GM12878 (cell line): ENCODE data around the gene KIAA0825.

Experiments used
- CTCF ChIP-seq, 3 experiments: IDR thresholded peaks in 2 of 3; conservative IDR thresholded peaks in 1 of 3; 2 replicates each; pipeline ENCODE4 v1.5.1; 2011; ENCODE audit warnings: low read depth in 3 of 3, low read length in 3 of 3, mild to moderate bottlenecking in 3 of 3, control low read depth in 2 of 3, moderate library complexity in 2 of 3, inconsistent platforms in 1 of 3, mixed read lengths in 1 of 3; ENCODE audit not compliant: control insufficient read depth in 2 of 3, insufficient read depth in 1 of 3; ENCODE audit errors: extremely low read depth in 1 of 3
- TF ChIP-seq, protein P1 (sequence below): IDR thresholded peaks from 2 replicates; pipeline ENCODE4 v1.6.1; 2011; ENCODE audit warnings: mild to moderate bottlenecking, low read depth, low read length, moderate library complexity; ENCODE audit not compliant: insufficient replicate concordance

DNA sequence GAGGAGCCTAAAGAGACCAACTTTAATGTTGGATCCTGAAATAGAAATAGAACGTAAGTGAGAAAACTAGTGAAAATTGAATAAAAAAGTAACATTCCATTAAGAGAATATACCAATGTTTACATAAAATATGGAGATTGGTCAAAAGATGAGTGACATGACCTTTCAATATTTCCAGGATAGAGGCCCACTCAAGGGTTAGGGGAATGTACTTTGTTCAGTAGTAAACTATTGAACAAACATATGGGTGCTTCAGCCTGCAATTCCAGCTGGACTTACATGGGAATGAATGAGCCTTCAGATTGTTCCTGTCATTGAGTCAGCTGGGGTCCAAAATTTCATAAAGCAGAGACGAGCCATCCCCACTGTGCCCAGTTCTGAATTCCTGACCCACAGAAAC is 505.3 kb downstream of the KIAA0825 start:
- TF ChIP-seq, protein P1, sequence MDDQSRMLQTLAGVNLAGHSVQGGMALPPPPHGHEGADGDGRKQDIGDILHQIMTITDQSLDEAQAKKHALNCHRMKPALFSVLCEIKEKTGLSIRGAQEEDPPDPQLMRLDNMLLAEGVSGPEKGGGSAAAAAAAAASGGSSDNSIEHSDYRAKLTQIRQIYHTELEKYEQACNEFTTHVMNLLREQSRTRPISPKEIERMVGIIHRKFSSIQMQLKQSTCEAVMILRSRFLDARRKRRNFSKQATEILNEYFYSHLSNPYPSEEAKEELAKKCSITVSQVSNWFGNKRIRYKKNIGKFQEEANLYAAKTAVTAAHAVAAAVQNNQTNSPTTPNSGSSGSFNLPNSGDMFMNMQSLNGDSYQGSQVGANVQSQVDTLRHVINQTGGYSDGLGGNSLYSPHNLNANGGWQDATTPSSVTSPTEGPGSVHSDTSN = no peak
- no peak for TF ChIP-seq CTCF (IDR thresholded peaks at IDR 0.05 in 2 of 3, conservative IDR thresholded peaks at IDR 0.05 in 1 of 3; ENCODE audit: control insufficient read depth in 2 of 3, extremely low read depth in 1 of 3, insufficient read depth in 1 of 3, low read depth in 3 of 3, low read length in 3 of 3)
